Neural crest cell (in vitro differentiated cells): ENCODE data around the gene EFHB. TPM values are rescaled to one million over a fixed set of nuclear protein-coding genes. Genes with fewer than 3 reads are reported as not detected.
"Not testable (repeated sequence)": the region's sequence is repeated elsewhere in the genome, so short reads cannot be mapped to it uniquely, and the experiment has no call there.

ENCODE experiments used
- DNase-seq: peaks from one replicate; pipeline ENCODE4 v3.0.0; 2021; ENCODE audit warnings: low read depth, mixed read lengths, low spot score
- H3K27ac Mint-ChIP-seq: one replicate; pipeline ENCODE4 v1.8.0; 2021; ENCODE audit warnings: mild to moderate bottlenecking, mixed read lengths; ENCODE audit not compliant: unreplicated experiment
- H3K27me3 Mint-ChIP-seq: 2 replicates; pipeline ENCODE4 v1.8.0; 2021; ENCODE audit warnings: low read depth, mild to moderate bottlenecking, mixed read lengths
- H3K36me3 Mint-ChIP-seq: 2 replicates; pipeline ENCODE4 v1.8.0; 2021; ENCODE audit warnings: low read depth, mild to moderate bottlenecking, mixed read lengths
- H3K4me1 Mint-ChIP-seq: 2 replicates; pipeline ENCODE4 v1.8.0; 2021; ENCODE audit warnings: mixed read lengths
- H3K4me3 Mint-ChIP-seq: one replicate; pipeline ENCODE4 v1.8.0; 2021; ENCODE audit warnings: mild to moderate bottlenecking, mixed read lengths
- H3K9me3 Mint-ChIP-seq: 2 replicates; pipeline ENCODE4 v1.8.0; 2021; ENCODE audit warnings: mixed read lengths
- CTCF ChIP-seq: fragments of 200-600 bp; sonication (generic); conservative IDR thresholded peaks from 2 replicates; pipeline ENCODE4 v1.5.0; 2021; ENCODE audit warnings: antibody characterized with exemption, mild to moderate bottlenecking
- total RNA-seq: library from RNA; stranded (reverse); gene quantifications from 2 replicates; pipeline ENCODE4 v1.2.1, GENCODE V29; 2021

The EFHB gene
- total RNA-seq, 1 donor from 2014 or later: 3.0 TPM

GRCh38 chr3:19961960-19962359 lies 27.9 kb upstream of the EFHB start:
- no peak overlapping the region for H3K4me3 Mint-ChIP-seq
- H3K9me3 Mint-ChIP-seq: no peaks in the 10 kb centered on the region
- H3K36me3 Mint-ChIP-seq: peaks cover 2% of the 10 kb centered on the region
- no peaks in the 10 kb centered on the region for H3K4me1 Mint-ChIP-seq
- H3K27ac Mint-ChIP-seq: no peak overlapping the region
- DNase-seq: no peak
- no peak for TF ChIP-seq CTCF
- H3K27me3 Mint-ChIP-seq: no peaks in the 10 kb centered on the region

GRCh38 chr3:19960696-19961095 lies 26.7 kb upstream of the EFHB start:
- no peaks in the 10 kb centered on the region for H3K4me1 Mint-ChIP-seq
- H3K9me3 Mint-ChIP-seq: no peaks in the 10 kb centered on the region
- no peak for DNase-seq
- no peaks in the 10 kb centered on the region for H3K36me3 Mint-ChIP-seq
- H3K27me3 Mint-ChIP-seq: no peaks in the 10 kb centered on the region
- no peak overlapping the region for H3K4me3 Mint-ChIP-seq
- no peak overlapping the region for H3K27ac Mint-ChIP-seq
- no peak for TF ChIP-seq CTCF

GRCh38 chr3:19959505-19959904 lies 25.5 kb upstream of the EFHB start:
- TF ChIP-seq CTCF: no peak
- Mint-ChIP-seq H3K4me3 (no peak overlapping the region), H3K27ac (peak overlapping the region; percentile 52), H3K36me3 (no peaks in the 10 kb centered on the region), H3K4me1 (no peaks in the 10 kb centered on the region), H3K9me3 (no peaks in the 10 kb centered on the region), H3K27me3 (no peaks in the 10 kb centered on the region)
- DNase-seq: no peak

GRCh38 chr3:19957354-19957753 lies 23.3 kb upstream of the EFHB start:
- H3K36me3 Mint-ChIP-seq, H3K4me3 Mint-ChIP-seq, H3K9me3 Mint-ChIP-seq, H3K27me3 Mint-ChIP-seq, H3K4me1 Mint-ChIP-seq, DNase-seq: not testable (repeated sequence)
- peak overlapping the region; percentile 35 for H3K27ac Mint-ChIP-seq

- no peaks in the 10 kb centered on the region for H3K36me3 Mint-ChIP-seq
- H3K4me3 Mint-ChIP-seq: no peak overlapping the region
These were observed 20.7 kb upstream of the EFHB start for GRCh38 chr3:19954676-19955075.

GRCh38 chr3:19950316-19950715 lies 16.3 kb upstream of the EFHB start:
- TF ChIP-seq CTCF: no peak
- peaks cover 2% of the 10 kb centered on the region for H3K9me3 Mint-ChIP-seq
- no peak overlapping the region for H3K27ac Mint-ChIP-seq
- H3K36me3 Mint-ChIP-seq: no peaks in the 10 kb centered on the region
- H3K27me3 Mint-ChIP-seq: peaks cover 3% of the 10 kb centered on the region
- peaks cover 38% of the 10 kb centered on the region for H3K4me1 Mint-ChIP-seq
- H3K4me3 Mint-ChIP-seq: no peak overlapping the region
- no peak for DNase-seq

More at GRCh38 chr3:19954676-19955075, 20.7 kb upstream of the EFHB start:
- no peak for TF ChIP-seq CTCF
- no peak for DNase-seq
- Mint-ChIP-seq H3K27me3 (no peaks in the 10 kb centered on the region), H3K4me1 (no peaks in the 10 kb centered on the region), H3K9me3 (no peaks in the 10 kb centered on the region), H3K27ac (no peak overlapping the region)
